ENCODE results near the gene SLFN13. TPM values are rescaled to one million over a fixed set of nuclear protein-coding genes. Genes with fewer than 3 reads are reported as not detected.

Gene SLFN13
- total and polyA plus RNA-seq, 2 of the 4 experiments (the other 2 are of a cell fraction) = 1.7 to 3.9 TPM

DNA sequence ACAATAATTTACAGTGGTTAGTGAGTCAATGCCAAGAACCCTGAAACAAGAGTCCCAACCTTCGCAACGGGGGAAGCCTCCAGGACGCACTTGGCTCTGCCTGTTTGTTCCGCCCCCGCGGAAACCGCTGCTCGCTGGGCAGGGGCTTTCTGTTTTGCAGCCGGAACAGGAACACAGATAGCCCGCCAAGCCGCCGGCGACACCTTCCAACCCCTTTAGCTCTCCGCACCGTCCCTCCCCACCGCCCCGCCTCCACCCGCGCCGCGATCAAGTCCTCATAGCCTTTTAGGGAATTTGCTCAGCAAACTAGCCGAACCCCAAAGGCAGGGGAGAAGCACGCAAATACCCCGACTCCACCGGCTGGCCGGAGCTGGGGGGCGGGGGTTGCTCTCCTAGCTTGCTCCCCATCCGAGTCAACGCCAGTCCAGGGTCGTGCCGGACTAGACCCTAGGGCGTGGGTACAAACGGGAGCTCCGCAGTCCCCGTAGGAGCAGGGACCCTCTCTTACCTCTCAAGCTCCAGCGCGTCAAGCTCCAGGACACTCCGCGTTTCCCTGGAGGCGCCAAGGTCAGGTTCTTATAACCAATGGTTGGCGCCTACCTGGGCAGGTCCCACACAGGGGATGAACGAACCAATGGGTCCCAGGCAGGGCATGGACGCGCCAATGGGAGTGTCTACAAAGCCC, at the start of gene SLFN13 (continued):
- TF ChIP-seq, protein P1, sequence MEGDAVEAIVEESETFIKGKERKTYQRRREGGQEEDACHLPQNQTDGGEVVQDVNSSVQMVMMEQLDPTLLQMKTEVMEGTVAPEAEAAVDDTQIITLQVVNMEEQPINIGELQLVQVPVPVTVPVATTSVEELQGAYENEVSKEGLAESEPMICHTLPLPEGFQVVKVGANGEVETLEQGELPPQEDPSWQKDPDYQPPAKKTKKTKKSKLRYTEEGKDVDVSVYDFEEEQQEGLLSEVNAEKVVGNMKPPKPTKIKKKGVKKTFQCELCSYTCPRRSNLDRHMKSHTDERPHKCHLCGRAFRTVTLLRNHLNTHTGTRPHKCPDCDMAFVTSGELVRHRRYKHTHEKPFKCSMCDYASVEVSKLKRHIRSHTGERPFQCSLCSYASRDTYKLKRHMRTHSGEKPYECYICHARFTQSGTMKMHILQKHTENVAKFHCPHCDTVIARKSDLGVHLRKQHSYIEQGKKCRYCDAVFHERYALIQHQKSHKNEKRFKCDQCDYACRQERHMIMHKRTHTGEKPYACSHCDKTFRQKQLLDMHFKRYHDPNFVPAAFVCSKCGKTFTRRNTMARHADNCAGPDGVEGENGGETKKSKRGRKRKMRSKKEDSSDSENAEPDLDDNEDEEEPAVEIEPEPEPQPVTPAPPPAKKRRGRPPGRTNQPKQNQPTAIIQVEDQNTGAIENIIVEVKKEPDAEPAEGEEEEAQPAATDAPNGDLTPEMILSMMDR (conservative IDR thresholded peaks at IDR 0.05; ENCODE audit: low read depth, low read length) = no peak
- TF ChIP-seq SMC3 (IDR thresholded peaks at IDR 0.05; ENCODE audit: low read depth, low read length) (no peak), CHD1 (IDR thresholded peaks at IDR 0.05; ENCODE audit: low read depth, low read length) (no peak), RCOR1 (IDR thresholded peaks at IDR 0.05; ENCODE audit: insufficient replicate concordance, low read length) (no peak)
- TF ChIP-seq, protein P2, sequence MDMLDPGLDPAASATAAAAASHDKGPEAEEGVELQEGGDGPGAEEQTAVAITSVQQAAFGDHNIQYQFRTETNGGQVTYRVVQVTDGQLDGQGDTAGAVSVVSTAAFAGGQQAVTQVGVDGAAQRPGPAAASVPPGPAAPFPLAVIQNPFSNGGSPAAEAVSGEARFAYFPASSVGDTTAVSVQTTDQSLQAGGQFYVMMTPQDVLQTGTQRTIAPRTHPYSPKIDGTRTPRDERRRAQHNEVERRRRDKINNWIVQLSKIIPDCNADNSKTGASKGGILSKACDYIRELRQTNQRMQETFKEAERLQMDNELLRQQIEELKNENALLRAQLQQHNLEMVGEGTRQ (IDR thresholded peaks at IDR 0.05; ENCODE audit: low read depth, low read length) = no peak

All from IMR-90 (cell line).